GM23248 (cell line): ENCODE data around the gene CIB2. TPM values are rescaled to one million over a fixed set of nuclear protein-coding genes. Genes with fewer than 3 reads are reported as not detected.

Experiments
- DNase-seq: peaks from one replicate; pipeline ENCODE4 v3.0.0-alpha.2; 2015
- H2AFZ ChIP-seq: fragments of 200-600 bp; sonication (generic); 2 replicates; pipeline ENCODE4 v1.6.1; 2016; ENCODE audit warnings: antibody characterized with exemption
- H3F3A ChIP-seq: fragments of 200-600 bp; sonication (generic); 2 replicates; pipeline ENCODE4 v1.6.1; 2016; ENCODE audit warnings: mild to moderate bottlenecking, antibody characterized with exemption, mixed run types; ENCODE audit not compliant: insufficient read depth
- H3K27ac ChIP-seq: fragments of 200-600 bp; sonication (generic); 2 replicates; pipeline ENCODE4 v1.5.1; 2016; ENCODE audit warnings: mild to moderate bottlenecking
- H3K27me3 ChIP-seq: fragments of 200-600 bp; sonication (generic); replicated peaks from 2 replicates; pipeline ENCODE4 v1.6.1; 2016; ENCODE audit warnings: mild to moderate bottlenecking; ENCODE audit not compliant: insufficient read depth
- H3K36me3 ChIP-seq: fragments of 200-600 bp; sonication (generic); 2 replicates; pipeline ENCODE4 v1.6.1; 2016; ENCODE audit warnings: low read depth, mild to moderate bottlenecking
- H3K4me1 ChIP-seq: fragments of 200-600 bp; sonication (generic); 2 replicates; pipeline ENCODE4 v1.6.1; 2016; ENCODE audit warnings: mild to moderate bottlenecking; ENCODE audit not compliant: insufficient read depth
- H3K4me2 ChIP-seq: fragments of 200-600 bp; sonication (generic); one replicate; pipeline ENCODE4 v1.6.1; 2016; ENCODE audit warnings: mild to moderate bottlenecking; ENCODE audit not compliant: unreplicated experiment
- H3K4me3 ChIP-seq: fragments of 200-600 bp; sonication (generic); 2 replicates; pipeline ENCODE4 v1.5.1; 2016; ENCODE audit warnings: mild to moderate bottlenecking
- H3K79me2 ChIP-seq: fragments of 200-600 bp; sonication (generic); 2 replicates; pipeline ENCODE4 v1.6.1; 2016; ENCODE audit warnings: mild to moderate bottlenecking; ENCODE audit not compliant: insufficient read depth
- H3K9ac ChIP-seq: fragments of 200-600 bp; sonication (generic); 2 replicates; pipeline ENCODE4 v1.6.1; 2016; ENCODE audit warnings: mild to moderate bottlenecking
- H3K9me2 ChIP-seq: fragments of 200-600 bp; sonication (generic); 2 replicates; pipeline ENCODE4 v1.6.1; 2016; ENCODE audit warnings: mixed run types, mild to moderate bottlenecking, moderate library complexity; ENCODE audit not compliant: insufficient read depth
- H3K9me3 ChIP-seq: fragments of 200-600 bp; sonication (generic); one replicate; pipeline ENCODE4 v1.6.1; 2017; ENCODE audit warnings: low read depth
- H4K20me1 ChIP-seq: fragments of 200-600 bp; sonication (generic); 2 replicates; pipeline ENCODE4 v1.6.0; 2016; ENCODE audit not compliant: insufficient read depth
- EZH2 ChIP-seq: fragments of 200-600 bp; sonication (generic); IDR thresholded peaks from 2 replicates; pipeline ENCODE4 v1.6.1; 2018; ENCODE audit warnings: antibody characterized with exemption, mild to moderate bottlenecking; ENCODE audit not compliant: insufficient read depth, poor library complexity, severe bottlenecking
- EZH2phosphoT487 ChIP-seq: fragments of 200-600 bp; sonication (generic); IDR thresholded peaks from 2 replicates; pipeline ENCODE4 v1.6.1; 2018; ENCODE audit warnings: antibody characterized with exemption, moderate library complexity, mild to moderate bottlenecking, low read depth; ENCODE audit not compliant: insufficient read depth
- WGBS, 2 experiments: methylation state at CpG; one replicate each; pipeline ENCODE4 v1.1.6; 2015 to 2017; ENCODE audit warnings: low lambda C conversion rate in 2 of 2, low coverage in 1 of 2; ENCODE audit errors: missing lambda C conversion rate in 2 of 2; 5-methylcytosine and 5-hydroxymethylcytosine counted together
- in situ Hi-C: fragments of 300-500 bp; cut with MboI; formaldehyde crosslinking; loops from 2 replicates; pipeline ENCODE4 v1.15.0; 2020
- polyA plus RNA-seq: library from polyadenylated mRNA; unstranded; fragments of >200 nt; fragmentation: Nextera tagmentation; extraction: Ambion mirVana; gene quantifications from 2 replicates; pipeline ENCODE4 v1.2.1, GENCODE V29; 2016
- total RNA-seq: library from RNA; depleted of rRNA; stranded (reverse); fragments of >200 nt; shearing (Covaris generic); gene quantifications from 2 replicates; pipeline ENCODE4 v1.2.3, GENCODE V29; 2014

Gene CIB2
- total and polyA plus RNA-seq, 2 experiments from 2014 or later = 2.9 to 3.4 TPM

- 84 to 95% methylated on average over 5 of the region's 5 CpGs for WGBS, 2 experiments
- H3K9ac ChIP-seq = no peak overlapping the region
- DNase-seq = peak; percentile 42
Observed at GRCh38 chr15:78082106-78082742, 49.0 kb downstream of the CIB2 start.

GRCh38 chr15:78080088-78080460, 51.2 kb downstream of the CIB2 start:
- Histone ChIP-seq H3K9ac (no peak overlapping the region), H3K36me3 (no peaks in the 10 kb centered on the region), H3K4me1 (peaks cover 15% of the 10 kb centered on the region; the same call in 1 of the 2 replicates), H3K9me3 (no peaks in the 10 kb centered on the region), H3K79me2 (peaks cover 15% of the 10 kb centered on the region), H3K9me2 (no peaks in the 10 kb centered on the region), H3K4me2 (no peak overlapping the region), H2AFZ (no peak overlapping the region), H3K4me3 (no peak overlapping the region), H3K27ac (no peak overlapping the region), H3F3A (peaks cover 21% of the 10 kb centered on the region), H4K20me1 (no peaks in the 10 kb centered on the region), H3K27me3 (no peaks in the 10 kb centered on the region)
- DNase-seq = no peak
- in situ Hi-C loops = no loop called here
- TF ChIP-seq EZH2phosphoT487 (no peak), EZH2 (no peak)
- WGBS, 2 experiments = 92 to 96% methylated on average over 8 of the region's 8 CpGs

More at GRCh38 chr15:78082106-78082742, 49.0 kb downstream of the CIB2 start:
- H4K20me1 ChIP-seq = no peaks in the 10 kb centered on the region
- peaks cover 22% of the 10 kb centered on the region for H3K4me1 ChIP-seq
- no peaks in the 10 kb centered on the region for H3K9me3 ChIP-seq
- no peak overlapping the region for H3K4me3 ChIP-seq
- H2AFZ ChIP-seq = no peak overlapping the region
- H3K4me2 ChIP-seq = no peak overlapping the region
- H3K27me3 ChIP-seq = no peaks in the 10 kb centered on the region
- H3K79me2 ChIP-seq = peaks cover under 1% of the 10 kb centered on the region; the same call in 1 of the 2 replicates
- no peaks in the 10 kb centered on the region for H3K36me3 ChIP-seq
- H3F3A ChIP-seq = peaks cover 8% of the 10 kb centered on the region
- TF ChIP-seq EZH2 (no peak), EZH2phosphoT487 (no peak)
- in situ Hi-C loops = no loop called here
- no peak overlapping the region for H3K27ac ChIP-seq
- H3K9me2 ChIP-seq = no peaks in the 10 kb centered on the region

- in situ Hi-C loops = no loop called here
- Histone ChIP-seq H3K27me3 (no peaks in the 10 kb centered on the region), H3K9me3 (no peaks in the 10 kb centered on the region), H3K79me2 (peaks cover 21% of the 10 kb centered on the region), H3K27ac (no peak overlapping the region), H2AFZ (no peak overlapping the region), H3K9me2 (no peaks in the 10 kb centered on the region), H3K4me3 (no peak overlapping the region), H3K4me1 (peaks cover 18% of the 10 kb centered on the region; the same call in 1 of the 2 replicates), H3K36me3 (no peaks in the 10 kb centered on the region), H3F3A (peaks cover 21% of the 10 kb centered on the region), H4K20me1 (no peaks in the 10 kb centered on the region), H3K9ac (no peak overlapping the region), H3K4me2 (no peak overlapping the region)
- 92 to 94% methylated on average over 11 of the region's 11 CpGs for WGBS, 2 experiments
- TF ChIP-seq EZH2phosphoT487 (no peak), EZH2 (no peak)
- DNase-seq = no peak
Observed at GRCh38 chr15:78079298-78080087, 51.8 kb downstream of the CIB2 start.

GRCh38 chr15:78077871-78078210, 53.4 kb downstream of the CIB2 start:
- H3K27me3 ChIP-seq = no peaks in the 10 kb centered on the region
- peak; percentile 51 for DNase-seq
- H3K9me3 ChIP-seq = no peaks in the 10 kb centered on the region
- H3K4me2 ChIP-seq = peak overlapping the region; percentile 96
- peak overlapping the region; percentile 86 for H3K9ac ChIP-seq
- no peak for TF ChIP-seq EZH2phosphoT487
- TF ChIP-seq EZH2 = no peak
- H3K9me2 ChIP-seq = no peaks in the 10 kb centered on the region
- H3K79me2 ChIP-seq = peaks cover 38% of the 10 kb centered on the region
- H3K27ac ChIP-seq = peak overlapping the region; percentile 12; the same call in 1 of the 2 replicates
- peaks cover 27% of the 10 kb centered on the region for H3F3A ChIP-seq
- H3K4me3 ChIP-seq = peak overlapping the region; percentile 85
- in situ Hi-C loops = no loop called here
- H2AFZ ChIP-seq = peak overlapping the region; percentile 88
- H4K20me1 ChIP-seq = no peaks in the 10 kb centered on the region
- peaks cover 26% of the 10 kb centered on the region for H3K4me1 ChIP-seq
- 28 to 41% methylated on average over 6 to 7 of the region's 7 CpGs for WGBS, 2 experiments
- H3K36me3 ChIP-seq = no peaks in the 10 kb centered on the region
